Activated T-cell treated with anti-CD3 and anti-CD28 coated beads for 1 hour (primary cell): ENCODE measurements around the gene RNF144B.
"Not testable (repeated sequence)": the region's sequence is repeated elsewhere in the genome, so short reads cannot be mapped to it uniquely, and the experiment has no call there.

ENCODE experiments used
- DNase-seq: peaks from one replicate; pipeline ENCODE4 v3.0.0-alpha.2; 2020; ENCODE audit warnings: low read depth

The RNF144B gene

GRCh38 chr6:18409602-18410001, 22.5 kb downstream of the RNF144B start:
- not testable (repeated sequence) for DNase-seq

- DNase-seq = no peak
Observed at GRCh38 chr6:18410412-18410811, 23.3 kb downstream of the RNF144B start.

- no peak for DNase-seq
Observed at GRCh38 chr6:18412068-18412467, 24.9 kb downstream of the RNF144B start.

DNA sequence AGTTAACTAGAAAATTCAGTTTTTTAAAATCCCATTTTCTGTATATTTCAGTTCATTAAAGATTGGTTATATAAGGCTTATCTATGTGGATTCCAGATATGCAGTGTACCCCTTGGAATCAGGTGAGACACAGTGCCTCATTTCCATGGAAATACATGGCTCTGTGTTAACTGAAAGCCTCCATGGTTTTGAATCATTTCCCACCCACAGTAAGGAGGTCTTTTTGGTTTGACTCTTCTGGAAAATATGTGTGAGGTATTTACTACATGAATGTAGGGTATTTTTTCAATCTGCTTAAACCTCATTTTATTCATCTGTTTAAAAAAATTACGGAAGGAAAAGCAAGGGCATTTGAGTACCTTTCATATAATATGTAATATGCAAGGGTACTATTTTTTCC, 25.5 kb downstream of the RNF144B start:
- DNase-seq = no peak

- DNase-seq = no peak
Observed at GRCh38 chr6:18413381-18413780, 26.2 kb downstream of the RNF144B start.

DNA sequence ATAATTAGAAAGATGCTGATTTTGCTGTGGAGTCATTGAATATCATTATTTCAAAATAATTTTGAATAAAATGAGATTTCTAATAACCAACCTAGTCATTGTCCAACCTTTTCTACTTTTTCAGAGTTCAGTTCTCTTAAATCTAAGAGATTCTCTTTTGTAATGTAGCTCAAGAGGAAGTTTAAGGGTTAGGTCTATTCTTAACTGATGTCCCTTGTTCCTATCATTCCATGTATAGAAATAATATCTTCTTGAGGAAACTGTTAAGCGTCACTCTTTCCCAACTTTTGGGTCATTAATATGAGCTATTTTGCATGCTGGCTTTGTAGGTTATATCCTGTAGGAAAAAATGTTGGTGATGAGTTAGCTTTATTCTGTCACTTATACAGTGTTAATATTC, 27.0 kb downstream of the RNF144B start:
- no peak for DNase-seq

GRCh38 chr6:18415207-18415606, 28.1 kb downstream of the RNF144B start:
- no peak for DNase-seq

- DNase-seq = no peak
Observed at GRCh38 chr6:18415671-18416340, 28.7 kb downstream of the RNF144B start.

GRCh38 chr6:18416341-18416679, 29.2 kb downstream of the RNF144B start:
- DNase-seq = no peak

GRCh38 chr6:18420328-18420727, 33.2 kb downstream of the RNF144B start:
- DNase-seq = no peak

- no peak for DNase-seq
Observed at GRCh38 chr6:18422136-18422535, 35.0 kb downstream of the RNF144B start.

DNA sequence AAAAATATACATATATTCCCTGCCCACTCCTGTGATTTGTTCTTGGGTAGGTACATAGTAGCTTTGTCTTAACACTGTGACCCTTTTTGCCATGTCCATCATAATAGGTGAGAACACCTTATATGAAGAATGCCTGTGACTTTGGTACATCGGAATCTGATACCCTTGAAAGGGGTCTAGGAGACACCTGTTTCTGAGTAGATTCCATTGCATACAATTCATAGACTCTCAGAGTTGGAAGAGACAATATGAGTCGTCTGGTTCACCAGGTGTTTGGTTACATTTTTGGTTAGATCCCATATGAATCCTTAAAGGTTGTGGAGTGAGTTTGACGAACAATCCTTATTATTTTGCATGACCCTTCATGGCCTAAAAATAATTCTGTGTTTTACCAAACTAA, 36.3 kb downstream of the RNF144B start:
- DNase-seq = no peak

- no peak for DNase-seq
Observed at GRCh38 chr6:18424201-18424600, 37.1 kb downstream of the RNF144B start.

- DNase-seq = no peak
Observed at GRCh38 chr6:18425218-18425617, 38.1 kb downstream of the RNF144B start.

GRCh38 chr6:18427296-18427695, 40.1 kb downstream of the RNF144B start:
- DNase-seq = no peak

- no peak for DNase-seq
Observed at GRCh38 chr6:18429655-18430297, 42.6 kb downstream of the RNF144B start.

DNA sequence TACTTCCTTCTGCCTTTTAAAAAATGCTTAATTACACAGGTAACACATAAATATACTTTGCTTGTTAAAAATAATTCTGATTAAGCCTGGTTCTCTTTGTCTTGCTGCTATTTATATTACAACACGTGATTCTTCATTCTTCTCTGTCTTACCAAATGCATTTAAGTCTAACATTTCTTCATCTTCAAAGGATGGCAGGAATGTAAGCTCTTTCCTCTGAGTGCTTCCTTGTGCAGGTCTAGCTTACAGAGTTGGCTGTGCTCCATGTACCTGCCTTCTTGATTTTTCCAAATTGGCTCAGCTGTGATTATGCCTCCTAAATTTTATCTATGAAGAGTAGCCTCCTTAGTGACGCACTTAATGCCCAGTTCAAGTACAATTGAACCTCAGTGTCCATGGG, 44.4 kb downstream of the RNF144B start:
- no peak for DNase-seq

- no peak for DNase-seq
Observed at GRCh38 chr6:18432180-18432579, 45.0 kb downstream of the RNF144B start.

GRCh38 chr6:18432619-18433018, 45.5 kb downstream of the RNF144B start:
- no peak for DNase-seq

DNA sequence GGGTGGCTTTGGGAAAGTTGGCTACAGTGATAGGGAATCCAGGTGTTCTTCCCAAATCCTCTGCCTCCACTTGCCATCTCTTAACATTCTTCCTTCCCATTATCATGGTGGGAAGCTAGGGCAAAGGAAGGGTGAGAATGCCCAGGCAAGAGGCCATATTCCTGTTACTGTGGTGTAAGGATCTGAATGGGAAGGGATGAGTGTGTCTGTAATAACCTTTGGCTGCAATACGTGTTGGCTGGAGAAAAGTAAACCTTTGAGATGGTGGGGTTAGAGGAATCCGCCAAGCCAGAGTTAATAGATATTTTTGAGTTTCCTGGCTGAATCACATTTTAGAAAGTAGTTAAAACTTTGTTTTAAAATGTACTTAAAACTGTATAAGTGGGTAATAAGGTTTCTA, 45.9 kb downstream of the RNF144B start:
- no peak for DNase-seq

DNA sequence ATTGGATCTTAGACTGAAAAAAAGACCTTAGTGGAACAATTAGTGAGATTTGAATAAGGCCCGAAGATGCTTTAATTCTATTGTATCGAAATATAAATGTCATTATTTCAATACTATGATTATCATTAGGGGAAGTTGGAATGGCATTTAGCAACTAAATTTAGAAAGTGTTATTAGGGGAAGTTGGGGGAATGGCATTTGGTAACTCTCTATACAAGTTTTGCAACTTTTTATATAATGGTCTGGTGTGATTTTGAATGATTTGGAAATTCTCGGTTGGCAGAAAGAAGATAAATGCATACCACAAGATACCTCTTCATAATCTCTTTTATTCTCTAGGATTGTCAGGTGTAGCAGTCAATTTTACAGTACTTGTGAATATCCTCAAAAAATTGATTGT, 49.2 kb downstream of the RNF144B start:
- no peak for DNase-seq

GRCh38 chr6:18439581-18439980, 52.4 kb downstream of the RNF144B start:
- no peak for DNase-seq

GRCh38 chr6:18441251-18441979, 54.3 kb downstream of the RNF144B start:
- no peak for DNase-seq

- DNase-seq = no peak
Observed at GRCh38 chr6:18444111-18444510, 57.0 kb downstream of the RNF144B start.
